Panc1 (cell line): Measurements from ENCODE around the gene NFATC4. TPM values are rescaled to one million over a fixed set of nuclear protein-coding genes. Genes with fewer than 3 reads are reported as not detected.
"Not testable (repeated sequence)": the region's sequence is repeated elsewhere in the genome, so short reads cannot be mapped to it uniquely, and the experiment has no call there.

Source experiments
- ATAC-seq: fragments of 200-7000 bp; cut with Tn5 transposase; 2 replicates; pipeline ENCODE4 v1.9.1; 2020; ENCODE audit warnings: mild to moderate bottlenecking, moderate library complexity
- BruUV-seq: library from RNA; stranded (reverse); fragments of 400-500 nt; replicated peaks from 2 replicates; lab custom pipeline; 2021; lab: Mats Ljungman, UMichigan
- CTCF ChIA-PET: fragments of 300-600 bp; sonication (Branson Sonifier 250); formaldehyde crosslinking; loops from one replicate; lab custom pipeline; 2022; ENCODE audit warnings: antibody characterized with exemption; lab: Charles Lee
- POLR2A ChIA-PET: fragments of 300-600 bp; sonication (Branson Sonifier 250); formaldehyde crosslinking; loops from one replicate; lab custom pipeline; 2022; ENCODE audit warnings: antibody characterized with exemption; lab: Charles Lee
- DNase-seq: peaks from one replicate; pipeline ENCODE4 v3.0.0-alpha.2; 2010; ENCODE audit warnings: low read depth, low spot score
- H3K27ac ChIP-seq: 2 replicates; pipeline ENCODE4 v1.5.1; 2011; ENCODE audit warnings: mild to moderate bottlenecking, low read length, inconsistent platforms
- H3K27me3 ChIP-seq: fragments of 200-500 bp; sonication (Bioruptor generic); 2 replicates; pipeline ENCODE4 v1.6.0; 2014; ENCODE audit warnings: low read length, inconsistent platforms; ENCODE audit not compliant: control insufficient read depth, insufficient read depth
- H3K36me3 ChIP-seq: fragments of 200-500 bp; sonication (Bioruptor generic); 2 replicates; pipeline ENCODE4 v1.5.1; 2014; ENCODE audit warnings: inconsistent platforms, mild to moderate bottlenecking, low read length, moderate library complexity; ENCODE audit not compliant: control insufficient read depth, insufficient read depth
- H3K4me1 ChIP-seq: 2 replicates; pipeline ENCODE4 v1.5.1; 2011; ENCODE audit warnings: inconsistent platforms, mild to moderate bottlenecking, low read length, moderate library complexity; ENCODE audit not compliant: control insufficient read depth, insufficient read depth
- H3K4me3 ChIP-seq, 2 experiments: 2 replicates each; pipeline ENCODE4 v1.5.1; 2011 to 2012; ENCODE audit warnings: low read depth in 2 of 2, low read length in 2 of 2, mild to moderate bottlenecking in 2 of 2, inconsistent platforms in 1 of 2, moderate library complexity in 1 of 2
- H3K9me3 ChIP-seq: fragments of 200-500 bp; sonication (Bioruptor generic); 2 replicates; pipeline ENCODE4 v1.5.1; 2014; ENCODE audit warnings: low read depth, mild to moderate bottlenecking, inconsistent platforms, low read length, moderate library complexity; ENCODE audit not compliant: control insufficient read depth, insufficient read depth
- CTCF ChIP-seq: fragments of 450-650 bp; IDR thresholded peaks from 2 replicates; pipeline ENCODE4 v1.5.1; 2017; ENCODE audit warnings: mild to moderate bottlenecking
- POLR2AphosphoS5 ChIP-seq: IDR thresholded peaks from 2 replicates; pipeline ENCODE4 v1.6.1; 2012; ENCODE audit warnings: mild to moderate bottlenecking, low read depth, low read length, moderate library complexity
- REST ChIP-seq, 2 experiments: IDR thresholded peaks; 2 replicates each; pipeline ENCODE4 v1.6.1; 2011 to 2012; ENCODE audit warnings: low read depth in 2 of 2, control low read depth in 1 of 2, low read length in 1 of 2, mild to moderate bottlenecking in 1 of 2, moderate library complexity in 1 of 2; ENCODE audit not compliant: insufficient read depth in 1 of 2
- SIN3A ChIP-seq: IDR thresholded peaks from 2 replicates; pipeline ENCODE4 v1.6.1; 2012; ENCODE audit warnings: low read depth, mild to moderate bottlenecking, low read length, moderate library complexity, borderline replicate concordance; ENCODE audit not compliant: insufficient read depth
- TCF7L2 ChIP-seq: IDR thresholded peaks from 2 replicates; pipeline ENCODE4 v1.6.1; 2011; ENCODE audit warnings: mild to moderate bottlenecking, low read depth, low read length, inconsistent platforms
- in situ Hi-C: cut with HindIII; loops from 2 replicates; pipeline ENCODE4 v1.10.0; 2016; ENCODE audit warnings: low sequenced_read_pairs, low pct_unique_long_range_greater_than_20kb
- intact Hi-C: fragments of 100-400 bp; cut with micrococcal nuclease; formaldehyde crosslinking; loops from one replicate; pipeline ENCODE4 v1.10.0; 2022; ENCODE audit not compliant: unreplicated experiment
- total RNA-seq: library from RNA; stranded (reverse); gene quantifications from one replicate; pipeline ENCODE4 v1.2.1, GENCODE V29; 2021; ENCODE audit not compliant: unreplicated experiment

The NFATC4 gene
- total RNA-seq, 1 experiment from 2014 or later, result 0.36 TPM

- DNase-seq, H3K4me1 ChIP-seq, ATAC-seq, H3K27me3 ChIP-seq, H3K9me3 ChIP-seq, H3K27ac ChIP-seq, BruUV-seq, H3K4me3 ChIP-seq, intact Hi-C loops, POLR2A ChIA-PET, in situ Hi-C loops, H3K36me3 ChIP-seq: not testable (repeated sequence)
- CTCF ChIA-PET, result interaction anchor here (1.2 kb wide), 1 partner anchor 104 kb away, joined by 3 read pairs; no protein-coding TSS in a partner anchor
- peak; percentile 76 for TF ChIP-seq CTCF
These were observed 40.1 kb upstream of the NFATC4 start for GRCh38 chr14:24327914-24328313.

GRCh38 chr14:24329073-24329663, 38.8 kb upstream of the NFATC4 start:
- ChIA-PET POLR2A (no interaction called here), CTCF (no interaction called here)
- TF ChIP-seq SIN3A (no peak), CTCF (no peak), TCF7L2 (no peak), REST (IDR thresholded peaks at IDR 0.05; ENCODE audit: insufficient read depth in 1 of 2, low read depth in 2 of 2, low read length in 1 of 2) (no peak), POLR2AphosphoS5 (no peak)
- H3K36me3 ChIP-seq, result no peaks in the 10 kb centered on the region
- in situ Hi-C loops, result no loop called here
- H3K4me3 ChIP-seq, result no peak overlapping the region
- no TSS peak for BruUV-seq
- ATAC-seq (no peak), DNase-seq (no peak)
- peaks cover 3% of the 10 kb centered on the region; the same call in 1 of the 2 replicates for H3K4me1 ChIP-seq
- intact Hi-C loops, result no loop called here
- H3K27me3 ChIP-seq, result no peaks in the 10 kb centered on the region
- H3K9me3 ChIP-seq, result no peaks in the 10 kb centered on the region
- H3K27ac ChIP-seq, result no peak overlapping the region
